Omental fat pad (tissue), 4 donors: ENCODE data around the gene SHC3. TPM values are rescaled to one million over a fixed set of nuclear protein-coding genes. Genes with fewer than 3 reads are reported as not detected.

Source experiments
- ATAC-seq: fragments of 150-250 bp; one replicate; pipeline ENCODE4 v1.9.1; 2016; ENCODE audit warnings: mild to moderate bottlenecking, moderate library complexity; ENCODE audit not compliant: low FRiP score
- DNase-seq: peaks from one replicate; pipeline ENCODE4 v3.0.0-alpha.2; 2019; ENCODE audit warnings: low spot score
- CTCF ChIP-seq, 3 donors: fragments of 450-650 bp; IDR thresholded peaks; one replicate each; pipeline ENCODE4 v1.5.1; 2016 to 2017; ENCODE audit warnings: antibody characterized with exemption in 3 of 3, mild to moderate bottlenecking in 3 of 3, moderate library complexity in 2 of 3
- total RNA-seq, 4 donors: library from RNA; depleted of rRNA; stranded (reverse); fragments of >200 nt; gene quantifications; one replicate each; pipeline ENCODE4 v1.1.0, GENCODE V29; 2016

SHC3 gene
- total RNA-seq, 4 donors from 2014 or later, result 1.1 to 7.4 (median 3.1) TPM

- ATAC-seq (no peak), DNase-seq (no peak)
- no peak for TF ChIP-seq CTCF (IDR thresholded peaks at IDR 0.05)
These were observed 200.6 kb downstream of the SHC3 start for GRCh38 chr9:88978034-88978433.

GRCh38 chr9:88976890-88977257 lies 201.7 kb downstream of the SHC3 start:
- TF ChIP-seq CTCF (IDR thresholded peaks at IDR 0.05), result no peak
- no peak for DNase-seq
- ATAC-seq, result no peak

- no peak for ATAC-seq
- TF ChIP-seq CTCF (IDR thresholded peaks at IDR 0.05), result no peak
- DNase-seq, result no peak
These were observed 202.4 kb downstream of the SHC3 start for GRCh38 chr9:88975966-88976889.

- ATAC-seq (no peak), DNase-seq (no peak)
- TF ChIP-seq CTCF (IDR thresholded peaks at IDR 0.05), result no peak
These were observed 204.0 kb downstream of the SHC3 start for GRCh38 chr9:88974641-88975040.

GRCh38 chr9:88973281-88974045 lies 205.2 kb downstream of the SHC3 start:
- ATAC-seq, result no peak
- TF ChIP-seq CTCF (IDR thresholded peaks at IDR 0.05), result no peak

GRCh38 chr9:88972401-88972800 lies 206.2 kb downstream of the SHC3 start:
- DNase-seq, result no peak
- no peak for TF ChIP-seq CTCF (IDR thresholded peaks at IDR 0.05)
- ATAC-seq, result no peak

More at GRCh38 chr9:88973281-88974045, 205.2 kb downstream of the SHC3 start:
- DNase-seq, result no peak
